Uterus (tissue), 2 donors: ENCODE results near the gene IRF1.

Experiments
- CTCF ChIP-seq, 4 experiments: fragments of 200-600 bp in 2 of 4; fragments of 450-650 bp in 2 of 4; sonication (generic) in 2 of 4; IDR thresholded peaks; one replicate each; pipeline ENCODE4 v1.5.1; 2016 to 2019; ENCODE audit warnings: antibody characterized with exemption in 4 of 4, mild to moderate bottlenecking in 2 of 4, moderate library complexity in 1 of 4
- POLR2A ChIP-seq, 2 donors: fragments of 450-650 bp; IDR thresholded peaks; one replicate each; pipeline ENCODE4 v1.6.1; 2016; ENCODE audit warnings: antibody characterized with exemption in 2 of 2, mild to moderate bottlenecking in 1 of 2, moderate library complexity in 1 of 2

- no peak for TF ChIP-seq CTCF (IDR thresholded peaks at IDR 0.05)
- TF ChIP-seq POLR2A (IDR thresholded peaks at IDR 0.05) = no peak
Measured at GRCh38 chr5:132484391-132484725, 6.2 kb downstream of the IRF1 start.
